Stimulated activated CD4-positive, alpha-beta T cell treated with anti-CD3 and anti-CD28 coated beads, Interleukin-1b, Interleukin-23, amount 100 ng/mL, for 1 hour (primary cell): ENCODE data around the gene VEZF1.

Experiments used
- DNase-seq, 2 donors: peaks; one replicate each; pipeline ENCODE4 v3.0.0-alpha.2; 2020; ENCODE audit warnings: low read depth in 2 of 2

Gene VEZF1

GRCh38 chr17:57929386-57929785, 58.7 kb downstream of the VEZF1 start:
- DNase-seq: no peak

DNA sequence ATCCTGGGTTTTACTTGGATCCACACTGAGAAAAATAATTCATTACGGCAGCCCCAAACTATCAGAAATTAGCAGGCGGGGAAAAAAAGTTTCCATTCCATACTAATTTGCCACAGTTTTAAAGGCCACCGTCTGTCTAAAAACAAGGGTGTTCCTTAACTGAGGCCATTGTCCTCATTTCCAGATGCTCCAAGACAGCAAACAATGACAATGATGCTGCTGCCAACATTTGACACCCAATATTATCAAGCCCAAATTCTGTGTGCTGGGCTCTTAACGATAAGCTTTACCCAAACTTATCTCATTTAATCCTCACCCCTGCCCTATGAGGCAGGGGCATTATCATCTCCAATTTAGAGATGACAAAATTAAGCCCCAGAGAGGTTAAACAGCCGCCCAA, 59.1 kb downstream of the VEZF1 start:
- no peak for DNase-seq

DNA sequence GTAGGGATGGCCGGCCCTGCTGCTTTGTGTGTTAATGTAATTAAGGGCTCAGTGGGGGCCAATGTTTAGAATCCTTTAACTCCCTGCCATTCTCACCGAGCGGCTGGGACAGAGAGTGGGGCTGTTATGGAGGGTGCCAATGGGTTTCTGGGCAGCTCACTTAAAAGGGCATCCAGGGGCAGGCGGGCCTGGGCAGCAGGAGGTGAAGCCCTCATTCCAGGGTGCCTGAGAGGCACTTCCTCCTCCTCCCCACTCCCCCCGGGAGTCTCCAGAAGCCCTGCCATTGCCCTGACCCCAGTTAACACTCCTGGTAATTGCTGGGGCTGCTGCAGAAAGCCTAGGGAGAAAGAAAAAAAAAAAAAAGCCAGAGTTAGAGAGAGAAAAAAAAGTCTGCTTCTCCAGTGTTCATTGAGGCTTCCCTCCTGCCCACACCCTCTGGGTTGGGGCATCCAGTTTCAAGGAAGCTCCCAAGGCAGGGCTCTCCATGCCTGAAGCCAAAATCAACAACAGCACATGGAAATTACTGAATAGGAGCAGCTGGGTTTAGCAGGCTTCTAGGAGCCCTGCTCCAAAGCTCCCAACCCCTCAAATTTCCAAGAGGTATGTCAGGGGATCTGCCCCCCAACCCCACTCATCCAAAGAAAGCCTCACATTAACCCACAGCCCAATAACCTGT, 60.9 kb downstream of the VEZF1 start:
- DNase-seq: no peak

DNA sequence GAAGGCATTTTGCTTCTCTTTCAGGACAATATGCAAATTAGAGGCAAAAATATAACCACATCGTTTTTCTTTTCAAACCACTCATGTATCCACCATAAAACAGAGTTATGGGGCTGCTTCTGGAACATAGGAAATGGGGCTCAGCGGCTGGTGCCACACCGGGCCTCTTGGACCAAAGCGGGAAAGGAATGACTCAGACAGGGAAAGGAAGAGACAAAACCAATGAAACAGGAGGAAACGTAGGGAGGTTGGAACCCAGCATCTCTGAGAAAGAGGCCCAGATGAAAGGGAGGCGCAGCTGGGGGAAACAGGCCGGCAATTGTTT, 61.4 kb downstream of the VEZF1 start:
- no peak for DNase-seq

DNA sequence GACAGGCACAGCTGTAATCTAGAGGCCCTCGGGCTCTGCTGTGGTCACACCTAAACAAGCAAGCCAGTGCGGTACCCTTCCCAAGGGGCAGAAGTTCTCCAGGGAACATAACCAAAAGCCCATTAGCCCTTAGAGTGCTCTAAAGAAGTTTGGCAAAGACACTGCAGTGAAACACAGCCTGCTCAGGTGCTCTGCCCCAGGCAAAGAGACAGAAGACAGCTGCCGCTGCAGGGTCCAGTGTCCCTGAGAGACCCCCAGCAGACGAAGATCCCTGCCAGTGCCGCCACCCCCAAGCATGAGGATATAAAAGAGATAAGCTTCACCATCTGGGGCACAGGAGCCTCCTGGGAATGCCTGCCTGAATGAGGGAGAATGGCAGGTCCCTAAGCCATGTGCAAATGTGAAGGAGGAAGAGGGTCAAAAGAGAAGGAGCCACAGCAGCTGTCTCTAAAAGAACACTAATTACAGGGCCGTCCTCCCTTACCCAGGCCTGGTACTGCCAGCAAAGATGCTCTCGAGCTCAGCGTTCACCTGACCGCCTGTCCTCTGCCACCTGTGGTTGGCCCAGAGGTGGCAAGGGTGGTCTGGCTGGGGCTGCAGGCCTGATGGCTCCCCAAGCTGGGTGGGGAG, 62.6 kb downstream of the VEZF1 start:
- DNase-seq: no peak

GRCh38 chr17:57924677-57925076, 63.4 kb downstream of the VEZF1 start:
- DNase-seq: no peak
